Mesothelial cell of epicardium (in vitro differentiated cells): Measurements from ENCODE around the gene SNX32. TPM values are rescaled to one million over a fixed set of nuclear protein-coding genes. Genes with fewer than 3 reads are reported as not detected.
A peak's percentile ranks its signal among the peaks of the same experiment; 100 is the strongest.

Experiments used
- DNase-seq, 2 experiments: peaks; one replicate each; pipeline ENCODE4 v3.0.0; 2021; ENCODE audit warnings: low spot score in 2 of 2; ENCODE audit not compliant: unreplicated experiment in 2 of 2
- H3K27ac Mint-ChIP-seq: 2 replicates; pipeline ENCODE4 v1.8.0; 2021; ENCODE audit warnings: mixed read lengths
- H3K27me3 Mint-ChIP-seq: 2 replicates; pipeline ENCODE4 v1.8.0; 2021; ENCODE audit warnings: low read depth, mixed read lengths
- H3K36me3 Mint-ChIP-seq: 2 replicates; pipeline ENCODE4 v1.8.0; 2021; ENCODE audit warnings: mixed read lengths
- H3K4me1 Mint-ChIP-seq: 2 replicates; pipeline ENCODE4 v1.8.0; 2021; ENCODE audit warnings: mixed read lengths
- H3K4me3 Mint-ChIP-seq: 2 replicates; pipeline ENCODE4 v1.8.0; 2021; ENCODE audit warnings: mild to moderate bottlenecking, moderate library complexity, mixed read lengths
- H3K9me3 Mint-ChIP-seq: 2 replicates; pipeline ENCODE4 v1.8.0; 2021; ENCODE audit warnings: mixed read lengths
- total RNA-seq: library from RNA; stranded (reverse); gene quantifications from 3 replicates; pipeline ENCODE4 v1.2.1, GENCODE V29; 2021
- TF ChIP-seq, protein P1 (sequence below): fragments of 200-600 bp; sonication (generic); IDR thresholded peaks from one replicate; pipeline ENCODE4 v1.5.0; 2021; ENCODE audit warnings: antibody characterized with exemption; ENCODE audit not compliant: unreplicated experiment

SNX32 gene
- total RNA-seq, 1 donor from 2014 or later = 10.7 TPM

DNA sequence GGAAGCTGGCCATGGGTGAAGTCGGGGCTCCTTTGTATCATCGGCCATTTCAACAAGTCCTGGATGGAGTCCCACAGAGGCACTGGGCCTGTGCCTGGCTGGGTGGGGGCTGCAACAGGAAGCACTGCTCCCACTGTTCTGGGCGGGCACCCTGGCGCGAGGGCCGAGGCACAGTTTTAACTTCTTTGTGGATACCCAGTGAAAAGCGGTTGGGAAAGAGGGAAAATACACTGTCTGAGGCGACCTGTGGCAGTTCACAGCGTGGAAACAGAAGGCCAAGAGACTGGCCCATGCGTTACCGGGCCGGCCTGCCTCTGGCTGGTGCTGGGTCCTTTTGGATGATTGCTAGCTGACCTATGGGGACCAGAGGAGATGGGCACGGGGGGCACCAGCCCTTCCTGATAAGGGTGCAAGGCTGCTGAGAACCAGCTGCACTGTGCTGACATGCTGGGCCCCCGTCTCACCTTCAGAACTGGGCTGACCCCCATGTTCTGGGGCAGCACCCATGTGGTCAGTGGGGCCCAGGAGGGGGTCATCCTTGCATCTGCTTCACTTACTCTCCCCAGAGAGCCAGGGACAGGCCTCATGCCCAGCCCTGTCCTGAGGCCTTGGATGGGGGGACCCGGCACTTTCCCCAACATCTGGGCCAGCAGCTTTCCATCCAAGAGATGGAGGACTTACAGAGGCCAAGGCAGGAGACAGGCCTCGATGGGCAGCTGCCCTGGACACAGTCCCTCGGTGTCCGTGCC is 42.7 kb upstream of the SNX32 start:
- no peak for DNase-seq
- Mint-ChIP-seq H3K27me3 (peaks cover 34% of the 10 kb centered on the region), H3K27ac (no peak overlapping the region), H3K36me3 (no peaks in the 10 kb centered on the region), H3K9me3 (no peaks in the 10 kb centered on the region), H3K4me1 (peaks cover 18% of the 10 kb centered on the region), H3K4me3 (no peak overlapping the region)
- TF ChIP-seq, protein P1, sequence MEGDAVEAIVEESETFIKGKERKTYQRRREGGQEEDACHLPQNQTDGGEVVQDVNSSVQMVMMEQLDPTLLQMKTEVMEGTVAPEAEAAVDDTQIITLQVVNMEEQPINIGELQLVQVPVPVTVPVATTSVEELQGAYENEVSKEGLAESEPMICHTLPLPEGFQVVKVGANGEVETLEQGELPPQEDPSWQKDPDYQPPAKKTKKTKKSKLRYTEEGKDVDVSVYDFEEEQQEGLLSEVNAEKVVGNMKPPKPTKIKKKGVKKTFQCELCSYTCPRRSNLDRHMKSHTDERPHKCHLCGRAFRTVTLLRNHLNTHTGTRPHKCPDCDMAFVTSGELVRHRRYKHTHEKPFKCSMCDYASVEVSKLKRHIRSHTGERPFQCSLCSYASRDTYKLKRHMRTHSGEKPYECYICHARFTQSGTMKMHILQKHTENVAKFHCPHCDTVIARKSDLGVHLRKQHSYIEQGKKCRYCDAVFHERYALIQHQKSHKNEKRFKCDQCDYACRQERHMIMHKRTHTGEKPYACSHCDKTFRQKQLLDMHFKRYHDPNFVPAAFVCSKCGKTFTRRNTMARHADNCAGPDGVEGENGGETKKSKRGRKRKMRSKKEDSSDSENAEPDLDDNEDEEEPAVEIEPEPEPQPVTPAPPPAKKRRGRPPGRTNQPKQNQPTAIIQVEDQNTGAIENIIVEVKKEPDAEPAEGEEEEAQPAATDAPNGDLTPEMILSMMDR = no peak

DNA sequence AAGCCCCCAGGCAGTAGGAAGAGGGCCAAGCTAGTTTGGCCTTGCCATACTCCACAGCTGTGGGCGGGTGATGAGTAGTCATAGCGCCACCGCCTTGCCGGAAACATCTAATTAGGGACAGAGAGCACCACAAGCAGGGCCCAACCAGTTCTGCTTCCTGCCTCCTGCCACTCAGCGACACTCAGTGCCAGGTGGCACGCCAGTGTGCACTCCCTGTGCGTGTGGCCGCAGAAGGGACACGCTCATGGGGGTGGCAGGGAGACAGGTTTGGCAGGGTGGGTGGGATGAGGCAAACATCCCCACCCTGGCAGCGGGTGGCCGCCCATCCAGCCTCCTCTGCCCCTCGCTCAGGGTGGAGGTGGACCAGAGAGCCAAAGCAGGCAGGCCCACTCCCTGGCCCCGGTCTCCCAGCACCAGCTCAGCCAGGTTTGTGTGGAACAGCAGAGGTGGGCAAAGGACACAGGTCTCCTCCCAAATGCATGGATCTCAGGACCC is 42.0 kb upstream of the SNX32 start:
- no peaks in the 10 kb centered on the region for H3K9me3 Mint-ChIP-seq
- H3K4me1 Mint-ChIP-seq = peaks cover 18% of the 10 kb centered on the region
- no peak overlapping the region for H3K27ac Mint-ChIP-seq
- TF ChIP-seq, protein P1 = no peak
- no peak overlapping the region for H3K4me3 Mint-ChIP-seq
- H3K36me3 Mint-ChIP-seq = no peaks in the 10 kb centered on the region
- peaks cover 33% of the 10 kb centered on the region for H3K27me3 Mint-ChIP-seq
- DNase-seq = no peak

DNA sequence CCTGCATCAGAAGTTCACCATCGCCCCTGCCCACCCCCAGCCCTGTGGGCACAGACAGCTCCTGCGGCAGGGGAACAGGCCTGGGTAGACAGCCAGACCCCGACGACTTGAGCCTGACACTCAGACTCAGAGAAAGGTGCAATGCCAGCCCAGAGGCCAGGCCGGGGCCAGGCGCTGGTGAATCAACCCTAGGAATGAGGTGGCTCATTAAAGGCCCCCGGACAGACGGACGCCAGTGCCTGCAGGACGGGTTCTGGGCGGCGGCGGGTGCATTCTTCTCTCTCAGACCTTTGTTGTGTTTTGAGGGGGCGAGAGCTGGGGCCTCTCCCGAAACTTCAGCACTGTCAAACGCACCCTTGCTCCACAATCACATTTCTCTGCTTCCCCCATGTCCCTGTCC is 41.3 kb upstream of the SNX32 start:
- no peak for DNase-seq
- TF ChIP-seq, protein P1 = no peak
- Mint-ChIP-seq H3K4me3 (no peak overlapping the region), H3K36me3 (no peaks in the 10 kb centered on the region), H3K9me3 (no peaks in the 10 kb centered on the region), H3K27ac (peak overlapping the region; percentile 57), H3K4me1 (peaks cover 16% of the 10 kb centered on the region), H3K27me3 (peaks cover 28% of the 10 kb centered on the region)

DNA sequence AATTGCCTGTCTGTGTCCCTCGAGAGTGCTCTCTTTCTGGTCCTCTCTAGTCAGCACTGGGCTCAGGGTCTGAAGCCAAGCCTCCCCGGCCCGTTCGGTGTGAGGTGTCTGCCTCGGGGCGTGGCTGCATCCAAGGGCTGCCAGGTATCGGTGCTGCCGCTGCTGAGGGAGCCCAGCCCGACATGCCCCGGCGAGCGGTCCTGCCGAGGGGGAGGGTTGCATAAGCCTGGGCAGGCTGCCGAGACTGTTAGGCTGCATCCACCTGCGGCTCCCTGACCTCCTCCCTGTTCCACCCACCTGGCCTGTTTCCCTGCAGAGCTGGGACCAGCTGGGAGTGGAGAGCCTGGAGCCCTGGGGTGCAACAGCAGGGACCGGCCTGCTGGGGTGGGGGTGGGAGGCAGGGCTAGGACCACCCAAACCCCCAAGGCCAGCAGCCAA is 40.6 kb upstream of the SNX32 start:
- no peak for DNase-seq
- no peak overlapping the region for H3K4me3 Mint-ChIP-seq
- peaks cover 22% of the 10 kb centered on the region for H3K27me3 Mint-ChIP-seq
- H3K4me1 Mint-ChIP-seq = peaks cover 13% of the 10 kb centered on the region
- H3K27ac Mint-ChIP-seq = peak overlapping the region; percentile 57
- TF ChIP-seq, protein P1 = no peak
- H3K36me3 Mint-ChIP-seq = no peaks in the 10 kb centered on the region
- no peaks in the 10 kb centered on the region for H3K9me3 Mint-ChIP-seq

DNA sequence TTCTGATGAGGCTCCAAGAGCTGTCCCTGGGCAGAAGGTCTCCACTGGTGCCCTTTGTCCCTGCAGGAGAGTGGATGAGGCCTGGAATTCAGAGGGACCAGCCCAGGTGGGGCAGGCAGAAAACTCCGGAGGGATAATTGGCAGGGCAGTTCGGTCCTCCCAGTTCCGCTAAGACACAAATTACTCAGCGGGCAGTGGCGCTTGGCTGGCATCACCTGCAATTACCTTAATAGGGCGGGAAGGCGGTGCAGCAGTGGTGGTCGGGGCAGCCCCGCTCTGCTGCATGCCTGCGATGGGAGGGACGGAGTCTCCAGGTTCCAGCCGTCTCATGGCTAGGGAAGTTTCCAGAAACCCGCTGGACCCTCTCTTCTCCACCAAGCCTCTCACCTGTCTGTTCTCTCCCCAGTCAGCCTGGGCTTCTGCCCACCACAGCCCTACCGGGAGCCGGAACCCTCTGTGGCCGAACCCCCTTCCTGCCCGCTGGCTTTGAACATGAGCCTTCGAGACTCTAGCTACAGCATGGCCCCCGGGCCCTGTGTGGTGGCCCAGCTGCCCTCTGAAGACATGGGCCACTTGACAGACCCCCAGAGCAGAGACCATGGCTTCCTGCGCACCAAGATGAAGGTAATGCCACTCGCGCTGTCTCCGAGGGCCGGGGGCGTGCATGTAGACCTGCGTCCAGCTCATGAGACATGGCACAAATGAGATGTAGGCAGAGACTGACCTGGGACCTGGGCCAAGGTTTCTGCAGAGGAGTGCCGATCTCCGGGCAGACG is 40.0 kb upstream of the SNX32 start:
- H3K4me1 Mint-ChIP-seq = peaks cover 13% of the 10 kb centered on the region
- H3K4me3 Mint-ChIP-seq = no peak overlapping the region
- DNase-seq = no peak
- no peak overlapping the region for H3K27ac Mint-ChIP-seq
- no peaks in the 10 kb centered on the region for H3K9me3 Mint-ChIP-seq
- peaks cover 15% of the 10 kb centered on the region for H3K27me3 Mint-ChIP-seq
- TF ChIP-seq, protein P1 = no peak
- H3K36me3 Mint-ChIP-seq = no peaks in the 10 kb centered on the region
